Frontal cortex (tissue), 4 donors: ENCODE measurements around the gene PTPRN2. TPM values are rescaled to one million over a fixed set of nuclear protein-coding genes. Genes with fewer than 3 reads are reported as not detected.
"Not testable (repeated sequence)": the region's sequence is repeated elsewhere in the genome, so short reads cannot be mapped to it uniquely, and the experiment has no call there.

Experiments used
- DNase-seq, 2 donors: peaks; one replicate each; pipeline ENCODE4 v3.0.0; 2012; ENCODE audit warnings: low spot score in 2 of 2
- FAIRE-seq: peaks from 2 replicates; lab custom pipeline; 2012; peaks lifted over from hg19 to GRCh38; lab: Jason Lieb, UNC
- total RNA-seq: library from RNA; depleted of rRNA; stranded (reverse); fragments of >200 nt; gene quantifications from one replicate; pipeline ENCODE4 v1.2.3, GENCODE V29; 2014
- donor health status: control.
- donor health status: control.
- donor health status: control.

The PTPRN2 gene
- total RNA-seq, 1 donor from 2014 or later, result 52.2 TPM

- no peak for DNase-seq
- FAIRE-seq, result no peak
These were observed 423.2 kb downstream of the PTPRN2 start for GRCh38 chr7:158164101-158165095.

DNA sequence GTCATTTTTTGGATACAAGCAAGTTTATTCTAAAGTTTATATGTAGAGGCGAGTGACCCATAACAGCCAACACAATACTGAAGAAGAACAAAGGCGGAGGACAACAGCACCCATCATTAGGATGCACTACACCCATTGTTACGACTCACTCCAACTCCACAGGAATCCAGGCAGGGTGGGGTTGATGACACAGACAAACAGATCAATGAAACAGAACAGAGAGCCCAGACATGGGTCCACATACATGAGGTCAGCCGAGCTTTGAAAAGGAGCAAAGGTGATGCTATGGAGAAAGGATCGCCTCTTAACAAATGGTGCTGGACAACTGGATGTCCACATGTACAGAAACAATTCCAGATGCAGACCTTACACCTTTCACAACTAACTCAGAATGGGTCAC, 426.4 kb downstream of the PTPRN2 start:
- DNase-seq, result no peak
- FAIRE-seq, result no peak

DNA sequence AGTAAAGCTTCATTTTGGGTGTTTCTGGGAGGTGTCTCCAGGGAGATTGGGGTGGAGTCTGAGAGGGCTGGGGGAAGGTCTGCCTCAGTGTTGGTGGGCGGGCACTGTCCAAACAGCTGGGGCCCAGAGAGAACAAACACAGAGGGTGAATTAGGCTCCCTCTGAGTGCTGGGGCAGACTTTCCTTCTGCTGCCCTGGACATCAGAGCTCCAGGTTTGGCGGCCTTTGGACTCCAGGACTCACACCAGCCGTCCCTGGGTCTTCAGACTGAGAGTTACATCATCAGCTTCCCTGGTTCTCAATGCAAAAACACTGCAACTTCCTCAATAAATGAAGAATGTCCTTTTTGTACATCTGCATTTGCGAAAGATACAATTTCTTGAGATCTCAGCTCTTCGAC, 427.4 kb downstream of the PTPRN2 start:
- DNase-seq (no peak), FAIRE-seq (no peak)

GRCh38 chr7:158157460-158157859, 430.2 kb downstream of the PTPRN2 start:
- FAIRE-seq, result no peak

DNA sequence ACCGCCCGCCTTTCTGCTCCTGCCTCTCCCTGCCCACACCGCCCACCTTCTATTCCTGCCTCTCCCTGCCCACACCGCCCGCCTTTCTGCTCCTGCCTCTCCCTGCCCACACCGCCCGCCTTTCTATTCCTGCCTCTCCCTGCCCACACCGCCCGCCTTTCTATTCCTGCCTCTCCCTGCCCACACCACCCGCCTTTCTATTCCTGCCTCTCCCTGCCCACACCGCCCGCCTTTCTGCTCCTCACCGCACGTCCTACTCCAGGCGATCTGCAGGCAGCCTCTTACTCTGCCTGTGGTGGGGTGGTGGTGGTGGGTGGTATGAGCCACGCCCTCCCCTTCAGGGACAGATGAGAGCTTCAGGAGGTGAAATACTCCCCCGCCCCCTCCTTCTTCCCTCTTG, 436.4 kb downstream of the PTPRN2 start:
- FAIRE-seq, result not testable (repeated sequence)
- peak in 1 of 2 donors; percentile 54 for DNase-seq

More at GRCh38 chr7:158157460-158157859, 430.2 kb downstream of the PTPRN2 start:
- no peak for DNase-seq

- no peak for FAIRE-seq
These were observed 437.4 kb downstream of the PTPRN2 start for GRCh38 chr7:158150234-158150633.

DNA sequence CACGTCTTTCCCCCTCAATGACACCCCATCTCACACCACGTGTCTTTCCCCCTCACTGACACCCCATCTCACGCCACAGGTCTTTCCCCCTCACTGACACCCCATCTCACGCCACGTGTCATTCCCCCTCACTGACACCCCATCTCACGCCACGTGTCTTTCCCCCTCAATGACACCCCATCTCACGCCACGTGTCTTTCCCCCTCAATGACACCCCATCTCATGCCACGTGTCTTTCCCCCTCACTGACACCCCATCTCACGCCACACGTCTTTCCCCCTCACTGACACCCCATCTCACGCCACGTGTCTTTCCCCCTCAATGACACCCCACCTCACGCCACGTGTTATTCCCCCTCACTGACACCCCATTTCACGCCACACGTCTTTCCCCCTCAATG, 440.2 kb downstream of the PTPRN2 start:
- DNase-seq, FAIRE-seq: not testable (repeated sequence)

More at GRCh38 chr7:158150234-158150633, 437.4 kb downstream of the PTPRN2 start:
- no peak for DNase-seq

DNA sequence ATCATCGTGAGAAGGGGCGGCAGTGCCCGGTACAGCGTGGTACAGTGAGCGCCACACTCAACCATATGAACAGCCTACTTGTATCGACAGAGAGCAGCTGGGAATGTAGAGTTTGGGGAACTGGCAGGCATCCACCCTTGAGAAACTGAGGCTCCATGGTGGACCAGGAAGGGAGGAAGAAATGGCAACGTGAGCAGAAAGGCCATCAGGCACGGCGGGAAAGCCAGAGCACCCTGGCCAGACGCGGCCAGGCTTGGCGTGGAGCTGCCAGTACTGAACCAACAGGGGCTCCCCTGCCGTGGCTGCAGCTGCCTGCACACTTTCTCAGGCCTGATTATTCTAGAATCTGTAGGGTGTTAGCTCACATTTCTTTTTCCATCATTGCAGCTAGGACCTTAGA, 442.3 kb downstream of the PTPRN2 start:
- FAIRE-seq (no peak), DNase-seq (no peak)

DNA sequence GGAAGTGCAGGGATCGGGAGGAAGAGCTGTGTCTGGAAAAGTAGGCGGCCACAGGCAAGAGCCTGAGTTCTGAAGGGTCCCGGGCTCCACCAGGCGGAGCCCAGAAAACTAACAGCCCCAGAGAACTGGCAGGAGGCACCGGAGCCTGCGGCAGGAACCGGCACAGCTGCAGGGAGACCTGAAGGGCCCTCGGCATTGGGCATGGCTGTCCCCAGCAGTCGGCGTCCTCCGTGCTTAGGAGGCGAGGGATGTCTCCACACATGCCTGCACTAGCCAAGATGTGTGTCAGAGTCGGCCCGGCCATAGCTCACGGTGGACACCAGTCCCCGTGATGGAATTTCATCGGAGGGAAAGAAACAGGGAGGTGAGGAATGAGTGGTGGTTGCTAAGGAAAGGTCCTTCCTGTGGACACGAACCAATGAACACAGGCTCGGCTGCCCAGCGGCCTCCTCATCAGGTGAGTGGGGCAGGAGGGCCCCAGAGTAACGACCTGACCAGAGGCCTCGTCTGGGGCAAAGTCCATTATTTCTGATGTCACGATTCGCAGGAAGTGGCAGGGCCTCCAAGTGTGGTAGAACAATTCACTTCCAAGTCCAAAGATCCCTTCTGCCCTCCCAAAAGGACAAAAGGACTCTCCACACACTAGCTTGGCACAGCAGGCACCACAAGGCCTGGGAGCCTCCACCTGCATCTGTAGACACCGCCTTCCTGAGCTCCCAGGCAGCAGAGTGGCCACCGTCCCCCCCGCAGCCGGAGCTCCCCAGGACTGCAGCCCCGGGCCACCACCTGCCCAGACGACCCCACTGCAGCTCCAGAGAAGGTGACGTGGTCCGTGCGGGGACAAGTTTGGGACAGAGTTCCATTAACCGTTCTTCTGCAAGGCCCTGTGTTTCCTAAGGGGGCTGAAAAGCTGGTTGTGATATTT, 444.2 kb downstream of the PTPRN2 start:
- no peak for FAIRE-seq
- no peak for DNase-seq

DNA sequence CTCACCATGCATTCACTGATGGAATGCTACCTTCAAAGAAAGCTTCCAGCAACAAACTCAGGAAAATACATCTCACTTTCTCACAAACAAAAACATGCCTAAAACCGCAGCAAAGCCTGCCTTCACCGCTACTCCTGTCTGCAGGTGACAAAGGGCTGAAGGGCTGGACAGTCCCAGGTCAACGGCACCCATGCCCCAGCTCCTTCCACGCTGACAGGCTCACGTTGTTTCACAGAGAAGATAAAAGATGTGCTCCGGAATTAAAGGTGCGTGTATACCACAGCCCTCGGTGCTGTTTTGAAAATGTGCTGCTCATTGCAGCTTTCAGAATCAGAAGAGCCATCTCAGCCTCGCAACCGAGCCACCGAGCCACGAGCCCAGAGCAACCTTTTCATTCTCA, 445.0 kb downstream of the PTPRN2 start:
- no peak for FAIRE-seq
- DNase-seq, result no peak

- FAIRE-seq, result no peak
- DNase-seq, result no peak
These were observed 445.7 kb downstream of the PTPRN2 start for GRCh38 chr7:158141806-158142518.

DNA sequence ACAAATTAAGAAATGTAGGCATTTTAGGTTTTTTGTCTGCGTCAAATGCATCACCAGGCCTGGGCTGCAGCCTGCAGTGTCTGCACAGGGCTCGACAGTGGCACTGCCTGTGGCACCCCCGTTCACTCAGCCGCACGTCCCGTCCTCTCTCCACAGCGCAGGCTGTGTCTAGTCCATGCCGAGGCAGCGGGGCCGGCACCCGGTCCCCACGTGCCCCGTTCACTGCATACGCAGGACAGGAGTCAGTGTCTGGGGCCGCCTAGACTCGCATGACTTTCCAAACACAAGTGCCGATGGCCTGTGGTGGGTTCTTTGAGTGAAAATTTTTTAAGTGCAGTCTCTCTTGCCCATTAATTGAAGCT, 446.4 kb downstream of the PTPRN2 start:
- FAIRE-seq (no peak), DNase-seq (no peak)

- FAIRE-seq, result no peak
- no peak for DNase-seq
These were observed 446.9 kb downstream of the PTPRN2 start for GRCh38 chr7:158140538-158141220.

DNA sequence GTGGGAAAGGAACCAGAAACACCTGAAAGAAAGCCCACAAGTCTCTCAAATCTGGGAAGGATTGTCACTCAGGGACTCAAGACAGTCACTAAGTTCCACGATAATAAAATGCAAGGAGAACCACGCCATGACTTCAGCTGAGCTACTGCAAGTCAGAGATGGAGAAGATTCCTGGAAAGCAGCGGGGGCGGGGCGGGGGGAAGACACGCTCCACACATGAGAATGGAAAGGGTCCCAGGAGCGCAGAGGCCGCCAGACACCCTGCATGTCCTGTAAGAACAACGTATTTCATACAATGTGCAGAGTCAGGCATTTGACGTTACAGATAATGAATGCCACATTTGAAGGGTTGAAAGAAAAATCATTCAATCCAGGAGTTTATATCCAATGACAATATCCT, 448.1 kb downstream of the PTPRN2 start:
- FAIRE-seq, result no peak

GRCh38 chr7:158138329-158138597, 449.4 kb downstream of the PTPRN2 start:
- FAIRE-seq, result no peak
- no peak for DNase-seq

More for the DNA sequence above, 448.1 kb downstream of the PTPRN2 start:
- DNase-seq, result no peak

DNA sequence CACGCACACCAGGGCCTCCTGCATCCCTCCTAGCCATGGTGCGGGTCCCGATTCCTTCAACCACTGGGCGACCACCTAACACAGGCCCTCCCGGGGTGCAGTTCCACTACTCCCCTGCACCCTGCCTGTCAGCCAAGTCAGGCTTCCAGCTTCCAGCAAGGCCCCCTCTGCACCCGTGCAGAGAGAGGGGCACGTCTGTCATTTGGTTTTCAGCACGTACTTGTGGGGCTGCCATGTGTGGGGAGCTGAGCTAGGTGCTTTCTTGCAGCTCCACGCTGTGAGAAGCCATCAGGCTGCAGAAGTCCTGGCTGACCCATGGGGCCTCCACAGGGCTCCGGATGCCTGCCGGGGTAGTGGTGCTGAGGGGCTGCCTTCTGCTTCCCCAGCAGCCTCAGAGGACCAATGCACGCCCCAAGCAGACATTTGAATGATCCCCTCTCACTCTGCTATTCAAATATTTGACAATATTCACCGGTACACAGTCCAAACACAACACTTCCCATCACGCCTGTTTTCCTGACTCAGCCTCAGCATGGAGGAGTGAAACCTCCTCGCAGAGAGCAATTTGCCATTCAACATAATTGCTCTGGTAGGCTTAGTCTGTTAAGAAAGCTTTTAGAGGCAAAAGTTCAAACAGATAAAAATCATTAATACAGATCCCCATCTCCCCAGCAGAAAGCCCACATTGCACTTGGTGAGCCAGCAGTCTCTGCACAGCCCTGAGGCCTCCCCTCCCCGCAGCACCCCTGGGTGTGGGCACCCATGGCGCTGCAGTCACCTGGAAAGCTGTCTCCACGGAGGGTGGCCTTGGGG, 449.9 kb downstream of the PTPRN2 start:
- DNase-seq (no peak), FAIRE-seq (no peak)

DNA sequence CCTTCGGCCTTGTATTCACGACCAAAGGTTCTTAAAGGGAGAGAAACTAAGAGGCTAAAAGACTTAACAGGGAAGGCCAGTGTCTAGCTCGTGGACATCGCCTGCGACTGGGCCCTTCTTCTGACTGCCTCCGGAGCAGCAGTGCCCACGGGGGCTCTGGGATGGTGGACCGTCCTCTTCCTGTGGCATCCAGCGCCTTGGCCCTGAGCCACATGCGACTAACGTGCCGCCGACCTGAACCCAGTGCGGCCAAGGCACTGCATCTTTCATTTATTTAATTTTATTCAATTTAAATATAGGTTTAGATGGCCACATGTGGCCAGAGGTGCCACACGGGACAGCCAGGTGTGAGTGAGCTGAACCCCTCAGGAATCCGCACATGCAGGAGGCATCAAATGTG, 451.7 kb downstream of the PTPRN2 start:
- DNase-seq, result no peak
- FAIRE-seq, result no peak

DNA sequence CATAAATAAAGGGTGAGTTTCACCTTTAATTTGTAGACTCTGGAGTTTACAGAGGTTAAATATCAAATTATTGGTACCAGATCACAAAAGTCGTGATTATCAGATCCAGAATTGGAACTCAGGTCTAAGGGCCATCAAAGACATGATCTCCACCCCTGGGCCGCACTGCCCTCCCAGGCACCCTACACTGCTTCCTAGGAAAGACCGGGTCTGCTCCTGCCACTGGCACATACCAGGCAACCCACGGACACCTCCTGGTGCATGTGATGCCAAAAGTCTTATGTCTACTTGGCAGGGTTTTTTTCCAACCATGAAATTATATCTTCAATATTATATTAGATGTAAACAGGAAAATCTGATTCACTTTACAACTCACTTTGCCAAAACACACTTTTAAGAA, 452.8 kb downstream of the PTPRN2 start:
- FAIRE-seq, result no peak
- DNase-seq, result no peak
